Endodermal cell (in vitro differentiated cells): Measurements from ENCODE around the gene SGMS1. TPM values are rescaled to one million over a fixed set of nuclear protein-coding genes. Genes with fewer than 3 reads are reported as not detected.

ENCODE experiments used
- DNase-seq: peaks from one replicate; pipeline ENCODE4 v3.0.0-alpha.2; 2017
- H3K27ac ChIP-seq: 2 replicates; pipeline ENCODE4 v1.5.1; 2013; ENCODE audit warnings: mild to moderate bottlenecking, low read depth, low read length, moderate library complexity
- H3K27me3 ChIP-seq: 2 replicates; pipeline ENCODE4 v1.6.1; 2013; ENCODE audit warnings: mild to moderate bottlenecking, low read length, moderate library complexity; ENCODE audit not compliant: insufficient read depth, control insufficient read depth, poor library complexity, severe bottlenecking
- H3K36me3 ChIP-seq: 2 replicates; pipeline ENCODE4 v1.7.0; 2013; ENCODE audit warnings: mild to moderate bottlenecking, low read length, moderate library complexity; ENCODE audit not compliant: control insufficient read depth, insufficient read depth
- H3K4me1 ChIP-seq: one replicate; pipeline ENCODE4 v1.7.0; 2013; ENCODE audit warnings: low read length; ENCODE audit not compliant: control insufficient read depth, insufficient read depth
- H3K4me3 ChIP-seq: 2 replicates; pipeline ENCODE4 v1.5.1; 2013; ENCODE audit warnings: mild to moderate bottlenecking, low read length, moderate library complexity
- H3K9ac ChIP-seq: 2 replicates; pipeline ENCODE4 v1.6.1; 2013; ENCODE audit warnings: mild to moderate bottlenecking, low read length, moderate library complexity; ENCODE audit not compliant: poor library complexity, severe bottlenecking; ENCODE audit errors: extremely low read depth
- H3K9me3 ChIP-seq: 2 replicates; pipeline ENCODE4 v1.6.1; 2013; ENCODE audit warnings: mild to moderate bottlenecking, low read length, moderate library complexity; ENCODE audit not compliant: control insufficient read depth
- H3K27ac Mint-ChIP-seq: 2 replicates; pipeline ENCODE4 v1.8.0; 2020; ENCODE audit warnings: mixed read lengths
- H3K27me3 Mint-ChIP-seq: 2 replicates; pipeline ENCODE4 v1.8.0; 2021; ENCODE audit warnings: mild to moderate bottlenecking, mixed read lengths; ENCODE audit not compliant: insufficient read depth
- H3K36me3 Mint-ChIP-seq: 2 replicates; pipeline ENCODE4 v1.8.0; 2020; ENCODE audit warnings: low read depth, mixed read lengths
- H3K4me1 Mint-ChIP-seq: 2 replicates; pipeline ENCODE4 v1.8.0; 2020; ENCODE audit warnings: mixed read lengths
- H3K4me3 Mint-ChIP-seq: 2 replicates; pipeline ENCODE4 v1.8.0; 2020; ENCODE audit warnings: mild to moderate bottlenecking, moderate library complexity, mixed read lengths
- H3K9me3 Mint-ChIP-seq: 2 replicates; pipeline ENCODE4 v1.8.0; 2020; ENCODE audit warnings: mild to moderate bottlenecking, mixed read lengths
- WGBS, 2 experiments: methylation state at CpG; one replicate each; pipeline versions ENCODE4 v1.1.5 to v1.1.7; 2013; ENCODE audit warnings: missing lambda C conversion rate in 2 of 2, mixed read lengths in 1 of 2; ENCODE audit not compliant: insufficient coverage in 1 of 2, insufficient read length in 1 of 2; 5-methylcytosine and 5-hydroxymethylcytosine counted together
- total RNA-seq, 2 donors: library from RNA; stranded (reverse); fragmentation: NEBNext Ultra II Directional in 1 of 2; extraction: Animal tissue kit (Norgen Biotek cat#: 25700) in 1 of 2; gene quantifications; 2 replicates in 1 of 2; 3 replicates in 1 of 2; pipeline ENCODE4 v1.2.1, GENCODE V29; 2021
- TF ChIP-seq, protein P1 (sequence below): fragments of 200-600 bp; sonication (generic); conservative IDR thresholded peaks from 2 replicates; pipeline ENCODE4 v1.5.0; 2021; ENCODE audit warnings: antibody characterized with exemption, mild to moderate bottlenecking

SGMS1 gene
- total RNA-seq, 2 donors from 2014 or later: 12.0 to 14.3 TPM

DNA sequence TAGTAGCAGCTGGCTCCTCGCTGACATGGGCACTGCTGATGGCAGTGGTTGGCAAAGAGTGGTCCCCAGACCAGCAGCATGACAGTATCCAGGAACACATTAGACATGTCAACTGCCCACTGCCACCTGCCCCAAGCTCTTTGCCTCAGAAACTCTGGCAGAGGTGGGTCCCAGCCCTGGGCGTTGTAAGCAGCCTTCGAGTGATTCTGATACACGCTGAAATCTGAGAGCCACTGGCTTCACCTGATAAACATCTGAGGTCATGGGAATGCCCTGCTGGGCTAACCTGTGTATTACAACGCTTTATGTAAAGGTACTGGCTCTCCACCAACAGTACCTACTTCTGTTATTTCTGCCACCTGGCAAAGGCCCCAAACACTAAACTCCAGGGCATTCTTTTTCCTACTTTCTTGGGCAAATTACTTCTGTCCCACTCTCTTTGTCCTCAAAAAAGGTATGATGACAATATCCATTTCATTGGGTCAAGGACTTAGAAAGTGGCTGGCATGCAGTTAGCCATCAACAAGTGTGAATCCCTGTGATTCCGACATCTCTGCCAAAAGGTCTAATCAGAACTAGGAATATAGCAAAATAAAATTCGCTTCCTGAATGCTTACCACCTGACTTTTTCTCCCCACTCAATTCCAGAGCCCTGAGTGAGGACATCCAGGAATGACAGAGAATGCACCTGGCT lies 9.2 kb downstream of the SGMS1 start:
- Mint-ChIP-seq H3K4me1 (peaks cover 39% of the 10 kb centered on the region), H3K27me3 (no peaks in the 10 kb centered on the region), H3K36me3 (no peaks in the 10 kb centered on the region), H3K27ac (no peak overlapping the region), H3K4me3 (no peak overlapping the region), H3K9me3 (no peaks in the 10 kb centered on the region)
- Histone ChIP-seq H3K4me1 (peaks cover 3% of the 10 kb centered on the region), H3K36me3 (no peaks in the 10 kb centered on the region), H3K9ac (no peak overlapping the region), H3K27ac (no peak overlapping the region), H3K9me3 (no peaks in the 10 kb centered on the region), H3K27me3 (no peaks in the 10 kb centered on the region), H3K4me3 (no peak overlapping the region)
- TF ChIP-seq, protein P1, sequence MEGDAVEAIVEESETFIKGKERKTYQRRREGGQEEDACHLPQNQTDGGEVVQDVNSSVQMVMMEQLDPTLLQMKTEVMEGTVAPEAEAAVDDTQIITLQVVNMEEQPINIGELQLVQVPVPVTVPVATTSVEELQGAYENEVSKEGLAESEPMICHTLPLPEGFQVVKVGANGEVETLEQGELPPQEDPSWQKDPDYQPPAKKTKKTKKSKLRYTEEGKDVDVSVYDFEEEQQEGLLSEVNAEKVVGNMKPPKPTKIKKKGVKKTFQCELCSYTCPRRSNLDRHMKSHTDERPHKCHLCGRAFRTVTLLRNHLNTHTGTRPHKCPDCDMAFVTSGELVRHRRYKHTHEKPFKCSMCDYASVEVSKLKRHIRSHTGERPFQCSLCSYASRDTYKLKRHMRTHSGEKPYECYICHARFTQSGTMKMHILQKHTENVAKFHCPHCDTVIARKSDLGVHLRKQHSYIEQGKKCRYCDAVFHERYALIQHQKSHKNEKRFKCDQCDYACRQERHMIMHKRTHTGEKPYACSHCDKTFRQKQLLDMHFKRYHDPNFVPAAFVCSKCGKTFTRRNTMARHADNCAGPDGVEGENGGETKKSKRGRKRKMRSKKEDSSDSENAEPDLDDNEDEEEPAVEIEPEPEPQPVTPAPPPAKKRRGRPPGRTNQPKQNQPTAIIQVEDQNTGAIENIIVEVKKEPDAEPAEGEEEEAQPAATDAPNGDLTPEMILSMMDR: peak; percentile 73
- DNase-seq: peak; percentile 88
- 61 to 63% methylated on average over 6 to 7 of the region's 7 CpGs for WGBS, 2 experiments

DNA sequence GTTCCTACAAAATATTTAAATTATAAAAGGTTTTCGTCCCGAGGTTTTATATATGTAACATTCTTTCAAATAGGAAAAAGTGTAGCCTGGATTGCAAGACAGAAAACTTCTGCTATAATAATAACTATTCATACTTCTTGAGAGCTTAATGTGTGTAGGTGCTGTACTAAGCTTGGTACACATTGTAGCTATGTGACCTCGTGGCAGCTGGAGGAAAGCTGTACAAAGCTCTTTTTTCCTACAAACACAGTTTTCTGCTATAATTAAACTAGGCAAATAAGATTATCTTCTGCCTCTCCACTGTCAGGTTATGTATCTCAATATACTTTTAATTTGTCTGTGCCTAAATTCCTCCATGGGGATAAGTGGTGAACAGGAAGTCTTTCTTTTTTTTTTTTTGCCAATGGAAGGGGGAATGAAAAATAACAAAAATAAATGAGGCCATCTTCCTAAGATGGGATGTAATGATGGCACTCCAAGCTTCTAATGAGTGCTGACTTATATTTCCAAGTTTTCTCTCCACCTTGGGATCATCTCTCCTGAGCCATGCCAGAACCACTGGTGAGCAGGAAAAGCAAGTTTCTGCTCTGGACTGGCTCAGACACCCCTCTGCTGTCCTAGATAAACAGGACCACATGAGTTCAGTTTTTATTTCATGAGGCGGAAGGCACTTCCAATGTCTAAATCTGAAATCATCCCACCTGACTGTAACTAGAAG lies 9.9 kb downstream of the SGMS1 start:
- TF ChIP-seq, protein P1: no peak
- H3K4me1 ChIP-seq: peaks cover 3% of the 10 kb centered on the region
- no peak for DNase-seq
- Mint-ChIP-seq H3K36me3 (no peaks in the 10 kb centered on the region), H3K27me3 (no peaks in the 10 kb centered on the region), H3K4me3 (no peak overlapping the region), H3K27ac (no peak overlapping the region), H3K9me3 (no peaks in the 10 kb centered on the region), H3K4me1 (peaks cover 32% of the 10 kb centered on the region)
- H3K27me3 ChIP-seq: no peaks in the 10 kb centered on the region
- WGBS, 2 experiments: 85 to 100% methylated on average over 1 to 3 of the region's 4 CpGs
- no peaks in the 10 kb centered on the region for H3K36me3 ChIP-seq
- no peak overlapping the region for H3K27ac ChIP-seq
- no peak overlapping the region for H3K4me3 ChIP-seq
- H3K9ac ChIP-seq: no peak overlapping the region
- H3K9me3 ChIP-seq: no peaks in the 10 kb centered on the region

- peaks cover 3% of the 10 kb centered on the region for H3K4me1 ChIP-seq
Measured at GRCh38 chr10:50613150-50613549, 10.6 kb downstream of the SGMS1 start.

More at GRCh38 chr10:50613150-50613549, 10.6 kb downstream of the SGMS1 start:
- H3K9ac ChIP-seq: no peak overlapping the region
- Mint-ChIP-seq H3K9me3 (no peaks in the 10 kb centered on the region), H3K27me3 (no peaks in the 10 kb centered on the region), H3K4me3 (no peak overlapping the region), H3K36me3 (no peaks in the 10 kb centered on the region), H3K27ac (peak overlapping the region; percentile 57), H3K4me1 (peaks cover 29% of the 10 kb centered on the region)
- H3K4me3 ChIP-seq: no peak overlapping the region
- WGBS, 2 experiments: 81 to 92% methylated on average over 2 of the region's 2 CpGs
- peak; percentile 53 for DNase-seq
- H3K27ac ChIP-seq: no peak overlapping the region
- H3K36me3 ChIP-seq: no peaks in the 10 kb centered on the region
- H3K27me3 ChIP-seq: no peaks in the 10 kb centered on the region
- TF ChIP-seq, protein P1: no peak
- no peaks in the 10 kb centered on the region for H3K9me3 ChIP-seq
